Fibroblast of lung (primary cell): ENCODE results near the gene SLC12A4. TPM values are rescaled to one million over a fixed set of nuclear protein-coding genes. Genes with fewer than 3 reads are reported as not detected.

Experiments
- DNase-seq, 2 donors: peaks; one replicate each; pipeline versions ENCODE4 v3.0.0 to v3.0.0-alpha.2; 2010; ENCODE audit warnings: low read depth in 2 of 2
- H2AFZ ChIP-seq: 2 replicates; pipeline ENCODE4 v1.5.1; 2012; ENCODE audit warnings: low read length, control low read depth, inconsistent platforms
- H3K27ac ChIP-seq: 2 replicates; pipeline ENCODE4 v1.5.1; 2011; ENCODE audit warnings: low read length, control low read depth; ENCODE audit not compliant: insufficient read depth
- H3K27me3 ChIP-seq: 2 replicates; pipeline ENCODE4 v1.5.1; 2011; ENCODE audit warnings: mild to moderate bottlenecking, low read length; ENCODE audit not compliant: control insufficient read depth, insufficient read depth
- H3K36me3 ChIP-seq: 2 replicates; pipeline ENCODE4 v1.5.1; 2011; ENCODE audit warnings: low read length; ENCODE audit not compliant: control insufficient read depth, insufficient read depth
- H3K4me1 ChIP-seq: 2 replicates; pipeline ENCODE4 v1.5.1; 2011; ENCODE audit warnings: low read length; ENCODE audit not compliant: control insufficient read depth, insufficient read depth; ENCODE audit errors: extremely low read depth
- H3K4me2 ChIP-seq: 2 replicates; pipeline ENCODE4 v1.5.1; 2011; ENCODE audit warnings: low read length, control low read depth; ENCODE audit not compliant: insufficient read depth; ENCODE audit errors: extremely low read depth
- H3K4me3 ChIP-seq, 4 experiments: fragments of 200-600 bp in 1 of 4; sonication (generic) in 1 of 4; replicated peaks in 1 of 4; 2 replicates each; pipeline ENCODE4 v1.5.1; 2011 to 2016; ENCODE audit warnings: low read length in 4 of 4, low read depth in 3 of 4, mild to moderate bottlenecking in 3 of 4, control low read depth in 2 of 4, inconsistent platforms in 1 of 4, mixed read lengths in 1 of 4; ENCODE audit not compliant: insufficient read depth in 1 of 4; ENCODE audit errors: control extremely low read depth in 1 of 4
- H3K79me2 ChIP-seq: 2 replicates; pipeline ENCODE4 v1.5.1; 2012; ENCODE audit warnings: mild to moderate bottlenecking, low read length, inconsistent platforms; ENCODE audit not compliant: control insufficient read depth, insufficient read depth
- H3K9ac ChIP-seq: 2 replicates; pipeline ENCODE4 v1.5.1; 2011; ENCODE audit warnings: mild to moderate bottlenecking, low read length, control low read depth; ENCODE audit not compliant: insufficient read depth
- H3K9me3 ChIP-seq: 2 replicates; pipeline ENCODE4 v1.5.1; 2012; ENCODE audit warnings: low read depth, low read length; ENCODE audit not compliant: control insufficient read depth, insufficient read depth
- H4K20me1 ChIP-seq: 2 replicates; pipeline ENCODE4 v1.5.1; 2011; ENCODE audit warnings: low read length; ENCODE audit not compliant: control insufficient read depth, insufficient read depth; ENCODE audit errors: extremely low read depth
- CTCF ChIP-seq, 2 donors: IDR thresholded peaks in 1 of 2; conservative IDR thresholded peaks in 1 of 2; 1 replicate in 1 of 2; 2 replicates in 1 of 2; pipeline ENCODE4 v1.5.1; 2011 to 2012; ENCODE audit warnings: low read length in 2 of 2, control low read depth in 1 of 2, inconsistent platforms in 1 of 2, low read depth in 1 of 2, mild to moderate bottlenecking in 1 of 2
- EZH2 ChIP-seq: IDR thresholded peaks from 2 replicates; pipeline ENCODE4 v1.5.1; 2012; ENCODE audit warnings: low read length, control low read depth, mild to moderate bottlenecking; ENCODE audit errors: missing control alignments
- polyA plus RNA-seq, 2 donors: library from polyadenylated mRNA; depleted of rRNA in 1 of 2; stranded (reverse) in 1 of 2; unstranded in 1 of 2; fragments of >200 nt; gene quantifications; 2 replicates each; pipeline ENCODE4 v1.2.1, GENCODE V29; 2011 to 2012; ENCODE audit warnings: missing spikeins in 1 of 2
- total RNA-seq: library from RNA; depleted of rRNA; stranded (reverse); fragments of >200 nt; gene quantifications from 2 replicates; pipeline ENCODE4 v1.2.1, GENCODE V29; 2014

Gene SLC12A4
- total and polyA plus RNA-seq, 2 donors (not counting 1 experiment from before 2014, with no cell fraction given), result 42.2 to 120 TPM

- Histone ChIP-seq H3K4me3 (no peak overlapping the region), H3K4me1 (no peaks in the 10 kb centered on the region), H3K27me3 (no peaks in the 10 kb centered on the region), H3K9me3 (no peaks in the 10 kb centered on the region), H3K9ac (no peak overlapping the region), H3K27ac (no peak overlapping the region), H4K20me1 (no peaks in the 10 kb centered on the region), H3K79me2 (no peaks in the 10 kb centered on the region), H3K4me2 (no peak overlapping the region), H3K36me3 (no peaks in the 10 kb centered on the region), H2AFZ (no peak overlapping the region)
- no peak for TF ChIP-seq EZH2
- TF ChIP-seq CTCF (conservative IDR thresholded peaks at IDR 0.05 in 1 of 2, IDR thresholded peaks at IDR 0.05 in 1 of 2; ENCODE audit: low read depth in 1 of 2, low read length in 2 of 2), result no peak
- DNase-seq, result no peak
These were observed 40.8 kb upstream of the SLC12A4 start for GRCh38 chr16:68009157-68009735.

DNA sequence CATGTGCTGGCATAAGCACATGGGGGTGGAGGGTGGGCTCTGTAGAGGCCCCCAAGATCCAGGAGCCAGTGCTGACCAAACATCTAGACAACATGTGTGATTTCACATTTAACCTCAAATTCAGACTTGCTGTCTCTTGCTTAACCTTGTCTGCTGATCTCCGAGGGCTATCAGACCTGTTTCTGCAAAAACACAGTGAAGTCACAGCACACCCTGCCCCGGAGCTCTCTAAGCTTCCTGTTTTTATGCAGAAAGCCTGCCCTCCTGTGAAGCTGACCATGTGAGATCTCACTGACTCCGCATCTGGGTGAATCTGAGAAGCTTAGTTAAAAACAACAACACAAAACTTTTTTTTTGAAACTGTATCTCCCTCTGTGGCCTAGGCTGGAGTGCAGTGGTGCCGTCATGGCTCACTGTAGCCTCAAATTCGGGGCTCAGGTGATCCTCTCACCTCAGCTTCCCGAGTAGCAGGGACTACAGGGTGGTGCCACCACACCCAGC, 37.4 kb upstream of the SLC12A4 start:
- Histone ChIP-seq H3K4me1 (no peaks in the 10 kb centered on the region), H3K36me3 (no peaks in the 10 kb centered on the region), H2AFZ (no peak overlapping the region), H3K4me2 (no peak overlapping the region), H4K20me1 (no peaks in the 10 kb centered on the region), H3K27ac (no peak overlapping the region), H3K9me3 (no peaks in the 10 kb centered on the region), H3K4me3 (no peak overlapping the region), H3K79me2 (no peaks in the 10 kb centered on the region), H3K27me3 (no peaks in the 10 kb centered on the region), H3K9ac (no peak overlapping the region)
- peak in 1 of 2 donors; percentile 14 for DNase-seq
- TF ChIP-seq EZH2 (no peak), CTCF (conservative IDR thresholded peaks at IDR 0.05 in 1 of 2, IDR thresholded peaks at IDR 0.05 in 1 of 2; ENCODE audit: low read depth in 1 of 2, low read length in 2 of 2) (no peak)

DNA sequence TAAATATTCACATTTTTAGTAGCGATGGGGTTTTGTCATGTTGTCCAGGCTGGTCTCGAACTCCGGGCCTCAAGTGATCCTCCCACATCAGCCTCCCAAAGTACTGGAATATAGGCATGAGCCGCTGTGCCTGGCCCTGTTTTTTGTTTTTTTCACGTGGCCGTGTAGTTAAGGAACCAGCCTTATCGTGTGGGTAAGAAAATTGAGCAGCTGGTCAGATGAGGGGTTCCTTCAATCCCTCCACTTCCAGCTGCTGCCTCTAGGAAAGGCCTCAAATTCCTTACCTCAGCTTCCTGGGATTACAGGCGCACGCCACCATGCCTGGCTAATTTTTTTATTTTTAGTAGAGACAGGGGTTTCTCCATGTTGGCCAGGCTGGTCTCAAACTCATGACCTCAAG, 36.8 kb upstream of the SLC12A4 start:
- no peak overlapping the region for H3K4me3 ChIP-seq
- H3K36me3 ChIP-seq, result no peaks in the 10 kb centered on the region
- TF ChIP-seq CTCF (conservative IDR thresholded peaks at IDR 0.05 in 1 of 2, IDR thresholded peaks at IDR 0.05 in 1 of 2; ENCODE audit: low read depth in 1 of 2, low read length in 2 of 2), result no peak
- no peak for TF ChIP-seq EZH2
- no peak overlapping the region for H3K9ac ChIP-seq
- no peaks in the 10 kb centered on the region for H3K9me3 ChIP-seq
- no peak overlapping the region for H2AFZ ChIP-seq
- no peak overlapping the region for H3K4me2 ChIP-seq
- no peak overlapping the region for H3K27ac ChIP-seq
- no peaks in the 10 kb centered on the region for H3K4me1 ChIP-seq
- no peaks in the 10 kb centered on the region for H3K79me2 ChIP-seq
- DNase-seq, result no peak
- H4K20me1 ChIP-seq, result no peaks in the 10 kb centered on the region
- H3K27me3 ChIP-seq, result no peaks in the 10 kb centered on the region
